OCI-LY7 (cell line): ENCODE data around the gene NNT. TPM values are rescaled to one million over a fixed set of nuclear protein-coding genes. Genes with fewer than 3 reads are reported as not detected.
A peak's percentile ranks its signal among the peaks of the same experiment; 100 is the strongest.

Experiments used
- BruUV-seq: library from RNA; stranded (reverse); fragments of 400-500 nt; replicated peaks from 2 replicates; lab custom pipeline; 2021; lab: Mats Ljungman, UMichigan
- CTCF ChIA-PET: fragments of 300-600 bp; sonication (Branson Sonifier 250); formaldehyde crosslinking; loops from one replicate; lab custom pipeline; 2022; ENCODE audit warnings: antibody characterized with exemption; ENCODE audit not compliant: unreplicated experiment; lab: Charles Lee
- POLR2A ChIA-PET: fragments of 300-600 bp; sonication (Branson Sonifier 250); formaldehyde crosslinking; loops from one replicate; lab custom pipeline; 2022; ENCODE audit warnings: antibody characterized with exemption; lab: Charles Lee
- DNase-seq: peaks from one replicate; pipeline ENCODE4 v3.0.0-alpha.2; 2015; ENCODE audit warnings: low spot score
- H2AFZ ChIP-seq: fragments of 200-600 bp; sonication (generic), shearing (Covaris generic); 2 replicates; pipeline ENCODE4 v1.6.1; 2014; ENCODE audit warnings: mild to moderate bottlenecking, antibody characterized with exemption, low read length, moderate library complexity
- H3K27ac ChIP-seq: fragments of 200-600 bp; sonication (generic); 2 replicates; pipeline ENCODE4 v1.5.1; 2014; ENCODE audit warnings: mixed run types, low read depth, mild to moderate bottlenecking, moderate library complexity, low read length, inconsistent platforms; ENCODE audit not compliant: poor library complexity, severe bottlenecking
- H3K36me3 ChIP-seq: fragments of 200-600 bp; sonication (generic); 2 replicates; pipeline ENCODE4 v1.6.1; 2014; ENCODE audit warnings: mild to moderate bottlenecking, antibody characterized with exemption, low read length, moderate library complexity, mixed read lengths; ENCODE audit not compliant: insufficient read depth
- H3K4me1 ChIP-seq: fragments of 200-600 bp; sonication (generic); 2 replicates; pipeline ENCODE4 v1.5.1; 2014; ENCODE audit warnings: mild to moderate bottlenecking, low read length; ENCODE audit not compliant: insufficient read depth, poor library complexity, severe bottlenecking
- H3K4me2 ChIP-seq: fragments of 200-600 bp; sonication (generic); 2 replicates; pipeline ENCODE4 v1.6.1; 2014; ENCODE audit warnings: mild to moderate bottlenecking, low read length
- H3K4me3 ChIP-seq: fragments of 200-600 bp; sonication (generic); 2 replicates; pipeline ENCODE4 v1.5.1; 2014; ENCODE audit warnings: mild to moderate bottlenecking, low read depth, low read length; ENCODE audit not compliant: poor library complexity, severe bottlenecking
- H3K79me2 ChIP-seq: fragments of 200-600 bp; sonication (generic); 2 replicates; pipeline ENCODE4 v1.6.1; 2016; ENCODE audit warnings: low read depth, mild to moderate bottlenecking, low read length, moderate library complexity, mixed read lengths; ENCODE audit not compliant: insufficient read depth
- H3K9me2 ChIP-seq: fragments of 200-600 bp; sonication (generic); 2 replicates; pipeline ENCODE4 v1.6.1; 2016; ENCODE audit warnings: mild to moderate bottlenecking, low read length, mixed read lengths; ENCODE audit not compliant: insufficient read depth
- H3K9me3 ChIP-seq: fragments of 200-600 bp; sonication (generic); 2 replicates; pipeline ENCODE4 v1.6.1; 2014; ENCODE audit warnings: mild to moderate bottlenecking, mixed run types, low read length, mixed read lengths
- H4K20me1 ChIP-seq: fragments of 200-600 bp; sonication (generic); 2 replicates; pipeline ENCODE4 v1.6.1; 2014; ENCODE audit warnings: mild to moderate bottlenecking, antibody characterized with exemption, low read length, moderate library complexity, mixed read lengths; ENCODE audit not compliant: insufficient read depth
- EZH2phosphoT487 ChIP-seq: fragments of 200-600 bp; sonication (generic); IDR thresholded peaks from 2 replicates; pipeline ENCODE4 v1.6.1; 2018; ENCODE audit warnings: low read depth, borderline replicate concordance, mild to moderate bottlenecking, mixed run types, antibody characterized with exemption, low read length, moderate library complexity, mixed read lengths
- intact Hi-C: fragments of 100-400 bp; cut with micrococcal nuclease; formaldehyde crosslinking; loops from one replicate; pipeline ENCODE4 v1.10.0; 2022; ENCODE audit not compliant: unreplicated experiment
- total RNA-seq, 2 experiments: library from RNA; depleted of rRNA in 1 of 2; stranded (reverse); fragments of >200 nt in 1 of 2; shearing (Covaris generic) in 1 of 2; gene quantifications; 2 replicates each; pipeline ENCODE4 v1.2.3, GENCODE V29; 2014 to 2022
- TF ChIP-seq, protein P1 (sequence below): fragments of 200-600 bp; sonication (generic); conservative IDR thresholded peaks from 2 replicates; pipeline ENCODE4 v1.5.1; 2014; ENCODE audit warnings: mild to moderate bottlenecking, antibody characterized with exemption, low read length, moderate library complexity, mixed read lengths

Gene NNT
- total RNA-seq, 2 experiments from 2014 or later = 33.6 to 98.3 TPM

DNA sequence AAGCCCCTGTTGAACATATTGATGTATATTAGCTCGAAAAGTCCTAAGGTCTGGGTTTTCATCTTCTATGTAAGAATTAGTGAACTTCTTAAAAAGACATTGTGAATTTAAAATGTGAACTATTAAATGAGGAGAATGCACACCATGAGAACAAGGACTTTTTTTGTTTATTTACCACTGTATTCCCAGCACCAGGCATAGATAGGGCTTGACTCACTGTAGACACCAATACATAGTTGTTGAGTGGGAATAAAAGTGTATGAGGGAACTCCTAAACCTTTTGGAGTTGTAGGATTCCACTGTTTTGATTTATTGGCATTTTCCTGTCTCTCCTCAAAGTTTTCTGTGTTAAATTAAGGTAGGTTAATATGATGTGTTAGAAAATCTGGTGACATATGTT is 40.3 kb downstream of the NNT start:
- ChIA-PET CTCF (no interaction called here), POLR2A (interaction anchor here (1.8 kb wide), 1 partner anchor 12 kb away, joined by 4 read pairs; no protein-coding TSS in a partner anchor)
- H4K20me1 ChIP-seq = no peaks in the 10 kb centered on the region
- no peak overlapping the region for H3K27ac ChIP-seq
- peaks cover 28% of the 10 kb centered on the region; the same call in 1 of the 2 replicates for H3K36me3 ChIP-seq
- H3K9me2 ChIP-seq = no peaks in the 10 kb centered on the region
- H3K79me2 ChIP-seq = no peaks in the 10 kb centered on the region
- H3K9me3 ChIP-seq = no peaks in the 10 kb centered on the region
- H3K4me3 ChIP-seq = no peak overlapping the region
- intact Hi-C loops = no loop called here
- DNase-seq = no peak
- TF ChIP-seq, protein P1, sequence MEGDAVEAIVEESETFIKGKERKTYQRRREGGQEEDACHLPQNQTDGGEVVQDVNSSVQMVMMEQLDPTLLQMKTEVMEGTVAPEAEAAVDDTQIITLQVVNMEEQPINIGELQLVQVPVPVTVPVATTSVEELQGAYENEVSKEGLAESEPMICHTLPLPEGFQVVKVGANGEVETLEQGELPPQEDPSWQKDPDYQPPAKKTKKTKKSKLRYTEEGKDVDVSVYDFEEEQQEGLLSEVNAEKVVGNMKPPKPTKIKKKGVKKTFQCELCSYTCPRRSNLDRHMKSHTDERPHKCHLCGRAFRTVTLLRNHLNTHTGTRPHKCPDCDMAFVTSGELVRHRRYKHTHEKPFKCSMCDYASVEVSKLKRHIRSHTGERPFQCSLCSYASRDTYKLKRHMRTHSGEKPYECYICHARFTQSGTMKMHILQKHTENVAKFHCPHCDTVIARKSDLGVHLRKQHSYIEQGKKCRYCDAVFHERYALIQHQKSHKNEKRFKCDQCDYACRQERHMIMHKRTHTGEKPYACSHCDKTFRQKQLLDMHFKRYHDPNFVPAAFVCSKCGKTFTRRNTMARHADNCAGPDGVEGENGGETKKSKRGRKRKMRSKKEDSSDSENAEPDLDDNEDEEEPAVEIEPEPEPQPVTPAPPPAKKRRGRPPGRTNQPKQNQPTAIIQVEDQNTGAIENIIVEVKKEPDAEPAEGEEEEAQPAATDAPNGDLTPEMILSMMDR = no peak
- TF ChIP-seq EZH2phosphoT487 = no peak
- no TSS peak for BruUV-seq
- H3K4me2 ChIP-seq = no peak overlapping the region
- H3K4me1 ChIP-seq = no peaks in the 10 kb centered on the region
- H2AFZ ChIP-seq = no peak overlapping the region

DNA sequence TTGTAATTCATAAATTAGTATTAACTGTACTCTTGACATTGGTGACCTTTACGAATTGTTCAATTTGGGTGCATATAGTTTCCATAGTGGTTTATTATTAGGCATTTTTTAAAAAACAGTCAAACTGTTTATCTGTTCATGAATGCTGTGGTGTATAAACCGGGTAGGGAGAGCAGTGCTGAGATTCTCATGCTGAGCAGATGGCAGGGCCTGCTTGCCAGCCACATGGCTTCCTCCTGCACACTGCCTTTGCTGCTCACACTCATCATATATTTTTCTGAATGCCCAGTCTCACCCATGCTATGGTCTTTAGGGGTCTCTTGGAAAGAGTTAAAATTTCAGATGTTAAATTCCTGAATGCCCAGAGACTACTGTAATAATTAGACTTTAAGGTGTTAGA is 40.8 kb downstream of the NNT start:
- CTCF ChIA-PET = no interaction called here
- Histone ChIP-seq H3K9me2 (no peaks in the 10 kb centered on the region), H3K9me3 (no peaks in the 10 kb centered on the region), H4K20me1 (no peaks in the 10 kb centered on the region), H3K4me3 (no peak overlapping the region), H3K36me3 (peaks cover 32% of the 10 kb centered on the region; the same call in 1 of the 2 replicates), H3K79me2 (no peaks in the 10 kb centered on the region), H2AFZ (no peak overlapping the region), H3K4me2 (no peak overlapping the region), H3K27ac (no peak overlapping the region), H3K4me1 (no peaks in the 10 kb centered on the region)
- POLR2A ChIA-PET = interaction anchor here (1.8 kb wide), 1 partner anchor 12 kb away, joined by 4 read pairs; no protein-coding TSS in a partner anchor
- no TSS peak for BruUV-seq
- DNase-seq = no peak
- TF ChIP-seq, protein P1 = no peak
- TF ChIP-seq EZH2phosphoT487 = no peak
- intact Hi-C loops = no loop called here

DNA sequence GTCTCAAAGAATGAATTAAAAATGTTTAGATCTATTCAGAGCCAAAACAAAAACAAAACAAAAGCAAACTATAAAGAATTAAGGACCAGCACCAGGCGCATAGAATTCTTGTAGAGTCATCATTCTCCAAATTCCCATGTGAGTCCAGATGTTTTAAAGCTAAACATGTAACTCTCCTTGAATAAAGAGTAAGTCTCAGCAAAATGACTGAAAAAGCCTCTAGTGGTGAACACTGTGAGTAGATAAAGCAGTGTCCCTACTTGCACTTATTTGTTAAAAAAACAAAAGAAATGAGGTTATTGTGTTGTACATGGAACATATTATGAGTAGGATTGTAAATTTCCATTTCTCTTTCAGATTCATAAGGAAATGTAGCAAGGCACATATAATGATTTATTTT is 44.0 kb downstream of the NNT start:
- no peak overlapping the region for H3K4me2 ChIP-seq
- H3K4me3 ChIP-seq = no peak overlapping the region
- TF ChIP-seq, protein P1 = peak; percentile 40; the same call in 1 of the 2 replicates
- no peak for TF ChIP-seq EZH2phosphoT487
- H4K20me1 ChIP-seq = no peaks in the 10 kb centered on the region
- POLR2A ChIA-PET = interaction anchor here (0.6 kb wide), 1 partner anchor 33 kb away, joined by 3 read pairs; no protein-coding TSS in a partner anchor
- intact Hi-C loops = no loop called here
- CTCF ChIA-PET = no interaction called here
- no peak overlapping the region for H2AFZ ChIP-seq
- no peaks in the 10 kb centered on the region for H3K79me2 ChIP-seq
- H3K27ac ChIP-seq = no peak overlapping the region
- H3K4me1 ChIP-seq = no peaks in the 10 kb centered on the region
- H3K9me2 ChIP-seq = no peaks in the 10 kb centered on the region
- no TSS peak for BruUV-seq
- H3K9me3 ChIP-seq = no peaks in the 10 kb centered on the region
- peaks cover 59% of the 10 kb centered on the region for H3K36me3 ChIP-seq
- no peak for DNase-seq
